Measurements from ENCODE around the gene ARFGAP1. TPM values are rescaled to one million over a fixed set of nuclear protein-coding genes. Genes with fewer than 3 reads are reported as not detected.

Gene ARFGAP1
- total and polyA plus RNA-seq, 10 of the 15 experiments (the other 5 are each of a cell fraction or from before 2014, with no cell fraction given) = 0.45 to 79.9 (median 30.8) TPM

DNA sequence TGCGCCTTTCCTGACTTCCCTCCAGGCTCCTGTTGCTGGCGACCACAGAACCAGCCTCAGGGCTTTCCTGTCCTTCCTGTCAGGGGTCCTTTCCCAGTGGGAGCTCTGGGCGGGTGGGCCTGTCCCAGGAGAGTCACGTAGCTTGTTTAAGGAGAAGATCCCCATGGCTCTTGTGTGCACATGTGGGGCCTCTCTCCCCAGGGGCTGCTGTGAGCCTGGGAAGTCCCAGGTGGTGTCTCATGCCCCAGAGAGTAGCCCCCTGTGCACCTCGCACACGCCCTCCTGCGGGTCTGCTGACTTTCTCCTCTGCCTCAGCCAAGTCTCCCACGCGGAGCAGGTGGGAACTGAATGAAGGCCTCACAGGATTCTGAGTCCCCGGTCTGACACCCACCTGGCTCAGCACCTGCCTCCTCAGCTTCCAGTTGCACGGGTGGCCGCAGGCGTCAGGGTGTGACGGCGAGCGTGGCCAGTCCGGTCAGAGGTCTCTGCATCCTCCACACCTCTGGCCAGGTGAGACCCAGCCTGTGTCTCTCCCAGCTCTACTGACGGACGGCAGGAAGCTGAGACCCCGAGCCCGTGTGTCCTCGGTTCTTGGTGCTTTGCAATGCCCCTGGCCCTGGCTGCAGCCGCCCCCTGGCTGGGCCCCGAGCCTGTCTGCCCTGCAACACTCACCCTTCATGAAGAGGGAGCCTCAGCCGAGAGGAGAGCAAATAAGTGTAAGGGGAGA is 12.7 kb upstream of the ARFGAP1 start:
- Histone ChIP-seq H3K9ac (ENCODE audit: control insufficient read depth, insufficient read depth, low read length) (no peak overlapping the region), H3K79me2 (ENCODE audit: control insufficient read depth, insufficient read depth, low read length) (no peaks in the 10 kb centered on the region), H2AFZ (ENCODE audit: control insufficient read depth, low read depth, low read length) (no peak overlapping the region), H3K4me1 (ENCODE audit: control insufficient read depth, insufficient read depth, low read length) (no peaks in the 10 kb centered on the region), H4K20me1 (ENCODE audit: control insufficient read depth, insufficient read depth) (no peaks in the 10 kb centered on the region), H3K4me2 (ENCODE audit: control insufficient read depth, insufficient read depth) (no peak overlapping the region), H3K4me3 (no peak overlapping the region), H3K9me3 (replicated peaks; ENCODE audit: control insufficient read depth, insufficient read depth, low read length) (no peaks in the 10 kb centered on the region), H3K36me3 (ENCODE audit: control insufficient read depth in 2 of 2, insufficient read depth in 2 of 2, low read length in 1 of 2) (no peaks in the 10 kb centered on the region), H3K27ac (ENCODE audit: control insufficient read depth, insufficient read depth) (no peak overlapping the region), H3K27me3 (replicated peaks in 1 of 2; ENCODE audit: control insufficient read depth in 2 of 2, insufficient read depth in 2 of 2, low read length in 1 of 2) (peaks cover 0 to 9% of the 10 kb centered on the region in 2 experiments; a peak in 2 of 4 replicates)
- ChIA-PET POLR2A (interaction anchor here (0.6 kb wide), 1 partner anchor 508 kb away, joined by 4 read pairs; no protein-coding TSS in a partner anchor), CTCF (no interaction called here), RAD21 (ENCODE audit: unreplicated experiment) (no interaction called here), SMC1A (ENCODE audit: uncharacterized antibody, unreplicated experiment) (no interaction called here)
- FAIRE-seq (no peak), ATAC-seq (no peak; the same call in 2 of the 3 replicates), DNase-seq (ENCODE audit: low read depth, low spot score) (no peak)
- 13% methylated on average over 25 of the region's 25 CpGs for WGBS (ENCODE audit: insufficient coverage, insufficient replicate concordance, low lambda C conversion rate, missing lambda C conversion rate)
- in situ Hi-C loops (cut with MboI) = no loop called here
- BruUV-seq (replicated peaks) = no TSS peak
- peak; percentile 70 for TF ChIP-seq MEF2B (IDR thresholded peaks at IDR 0.05; ENCODE audit: partially characterized antibody, poor library complexity, severe bottlenecking)
- no peak for TF ChIP-seq POLR2A (IDR thresholded peaks at IDR 0.05; ENCODE audit: low read depth, low read length)
- TF ChIP-seq BHLHE40 (IDR thresholded peaks at IDR 0.05; ENCODE audit: borderline replicate concordance in 1 of 2, low read depth in 2 of 2, low read length in 1 of 2) = peak in 1 of 2 experiments; percentile 28; a peak in 1 of 4 replicates
- intact Hi-C loops (cut with micrococcal nuclease; ENCODE audit: unreplicated experiment) = no loop called here

DNA sequence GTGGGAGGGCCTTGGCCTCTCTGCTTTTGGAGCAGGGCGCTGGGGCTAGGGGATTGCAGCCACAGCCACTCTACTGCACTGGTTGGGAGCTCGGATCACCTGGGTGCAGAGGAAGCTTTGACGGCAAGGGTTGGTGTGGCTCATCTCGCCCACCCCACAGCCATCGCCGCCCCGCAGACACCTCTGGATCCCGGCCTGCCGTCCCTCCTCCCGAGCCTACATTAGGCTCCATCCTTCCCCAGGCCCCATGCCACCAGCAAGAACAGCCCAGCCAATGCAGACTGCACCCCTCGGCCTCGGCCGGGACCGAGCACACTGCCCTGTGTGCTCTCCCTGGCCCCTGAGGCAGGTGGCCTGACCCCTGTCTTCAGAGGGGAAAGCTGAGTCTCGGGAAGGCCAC is 12.1 kb upstream of the ARFGAP1 start:
- 23% methylated on average over 12 of the region's 15 CpGs for WGBS (ENCODE audit: insufficient coverage, insufficient replicate concordance, low lambda C conversion rate, missing lambda C conversion rate)
- Histone ChIP-seq H3K9me3 (replicated peaks; ENCODE audit: control insufficient read depth, insufficient read depth, low read length) (no peaks in the 10 kb centered on the region), H3K9ac (ENCODE audit: control insufficient read depth, insufficient read depth, low read length) (no peak overlapping the region), H3K27me3 (replicated peaks in 1 of 2; ENCODE audit: control insufficient read depth in 2 of 2, insufficient read depth in 2 of 2, low read length in 1 of 2) (peaks cover 0 to 6% of the 10 kb centered on the region in 2 experiments; a peak in 2 of 4 replicates), H4K20me1 (ENCODE audit: control insufficient read depth, insufficient read depth) (no peaks in the 10 kb centered on the region), H3K79me2 (ENCODE audit: control insufficient read depth, insufficient read depth, low read length) (no peaks in the 10 kb centered on the region), H3K4me2 (ENCODE audit: control insufficient read depth, insufficient read depth) (no peak overlapping the region), H2AFZ (ENCODE audit: control insufficient read depth, low read depth, low read length) (no peak overlapping the region), H3K27ac (ENCODE audit: control insufficient read depth, insufficient read depth) (no peak overlapping the region), H3K36me3 (ENCODE audit: control insufficient read depth in 2 of 2, insufficient read depth in 2 of 2, low read length in 1 of 2) (no peaks in the 10 kb centered on the region), H3K4me3 (no peak overlapping the region), H3K4me1 (ENCODE audit: control insufficient read depth, insufficient read depth, low read length) (no peaks in the 10 kb centered on the region)
- ChIA-PET SMC1A (ENCODE audit: uncharacterized antibody, unreplicated experiment) (no interaction called here), CTCF (no interaction called here), POLR2A (no interaction called here), RAD21 (ENCODE audit: unreplicated experiment) (no interaction called here)
- intact Hi-C loops (cut with micrococcal nuclease; ENCODE audit: unreplicated experiment) (no loop called here), in situ Hi-C loops (cut with MboI) (no loop called here)
- TF ChIP-seq, protein P1, sequence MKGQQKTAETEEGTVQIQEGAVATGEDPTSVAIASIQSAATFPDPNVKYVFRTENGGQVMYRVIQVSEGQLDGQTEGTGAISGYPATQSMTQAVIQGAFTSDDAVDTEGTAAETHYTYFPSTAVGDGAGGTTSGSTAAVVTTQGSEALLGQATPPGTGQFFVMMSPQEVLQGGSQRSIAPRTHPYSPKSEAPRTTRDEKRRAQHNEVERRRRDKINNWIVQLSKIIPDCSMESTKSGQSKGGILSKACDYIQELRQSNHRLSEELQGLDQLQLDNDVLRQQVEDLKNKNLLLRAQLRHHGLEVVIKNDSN (IDR thresholded peaks at IDR 0.05; ENCODE audit: borderline replicate concordance, extremely low read length, insufficient read depth, low read depth, low read length) = no peak
- TF ChIP-seq KDM1A (IDR thresholded peaks at IDR 0.05; ENCODE audit: borderline replicate concordance) (no peak), TCF3 (IDR thresholded peaks at IDR 0.05; ENCODE audit: borderline replicate concordance, insufficient read depth, low read depth, low read length) (no peak), ASH2L (IDR thresholded peaks at IDR 0.05; ENCODE audit: borderline replicate concordance, low read depth) (no peak), ESRRA (IDR thresholded peaks at IDR 0.05; ENCODE audit: low read length) (no peak), RUNX3 (IDR thresholded peaks at IDR 0.05; ENCODE audit: low read length) (no peak)
- no peak for DNase-seq (ENCODE audit: low read depth, low spot score)
- ATAC-seq = no peak
- no peak for FAIRE-seq
- no TSS peak for BruUV-seq (replicated peaks)

Measured in GM12878 (cell line).